GM19351 (cell line): Measurements from ENCODE around the gene PKHD1.
"Not testable (repeated sequence)": the region's sequence is repeated elsewhere in the genome, so short reads cannot be mapped to it uniquely, and the experiment has no call there.

Source experiments
- ATAC-seq: cut with Tn5 transposase; IDR thresholded peaks from one replicate; pipeline ENCODE4 v1.9.1; 2021; ENCODE audit warnings: mild to moderate bottlenecking, moderate library complexity; ENCODE audit not compliant: unreplicated experiment

The PKHD1 gene

DNA sequence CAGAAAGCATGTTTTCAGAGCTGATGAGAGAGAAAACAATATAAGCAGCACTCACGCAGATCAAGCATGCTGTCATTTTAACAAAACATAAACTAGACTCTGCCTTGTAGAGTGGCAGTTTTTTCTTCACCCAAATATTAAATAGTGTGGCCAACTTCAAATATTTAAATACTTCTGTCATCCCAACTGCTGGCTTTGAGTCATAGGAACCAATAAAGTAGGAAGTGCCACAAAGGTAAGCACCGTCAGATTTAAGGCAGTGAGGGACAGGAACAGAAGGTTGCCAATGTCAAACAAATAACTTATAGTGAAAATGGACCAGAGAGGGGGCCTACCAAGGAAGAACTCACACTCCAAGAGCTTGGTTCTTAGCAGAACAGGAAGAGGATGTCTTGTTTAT is 222.2 kb downstream of the PKHD1 start:
- no peak for ATAC-seq

DNA sequence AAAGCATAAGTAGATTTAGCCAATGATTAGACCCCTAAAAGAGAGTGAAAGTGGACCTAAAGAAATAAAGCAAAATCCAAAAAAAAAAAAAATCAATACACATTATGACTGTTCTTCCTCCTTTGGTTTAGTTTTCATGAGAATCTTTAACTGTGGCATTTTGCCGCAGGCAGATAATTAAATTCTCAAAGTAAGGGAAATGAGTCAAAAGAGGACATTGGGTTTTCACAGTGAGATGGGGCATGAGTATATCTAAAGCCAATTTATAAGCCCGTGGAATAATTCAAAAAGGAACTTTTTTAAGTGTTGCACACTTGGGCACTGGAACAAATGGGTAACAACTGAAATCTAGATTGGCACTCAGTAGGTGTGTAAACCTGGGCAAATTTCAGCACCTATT is 230.3 kb downstream of the PKHD1 start:
- peak; percentile 40 for ATAC-seq

DNA sequence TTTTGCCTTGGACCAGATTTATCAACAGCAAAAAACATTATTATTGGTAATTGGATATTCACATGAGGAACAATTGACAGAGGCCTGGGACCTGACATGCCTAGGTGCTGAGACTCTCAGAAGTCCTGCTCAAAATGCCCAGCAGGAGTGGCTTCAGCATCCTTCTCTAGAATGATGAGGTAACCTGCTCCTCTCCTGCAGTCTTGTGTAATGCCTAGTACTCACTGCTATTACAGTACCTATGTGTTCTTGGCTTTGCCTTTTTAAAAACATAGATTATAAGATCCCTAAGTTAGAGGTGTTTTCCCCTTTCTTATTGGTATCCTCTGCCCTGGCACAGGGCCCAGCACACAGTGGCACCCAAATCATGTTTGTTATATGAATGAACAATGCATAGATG is 230.9 kb downstream of the PKHD1 start:
- no peak for ATAC-seq

DNA sequence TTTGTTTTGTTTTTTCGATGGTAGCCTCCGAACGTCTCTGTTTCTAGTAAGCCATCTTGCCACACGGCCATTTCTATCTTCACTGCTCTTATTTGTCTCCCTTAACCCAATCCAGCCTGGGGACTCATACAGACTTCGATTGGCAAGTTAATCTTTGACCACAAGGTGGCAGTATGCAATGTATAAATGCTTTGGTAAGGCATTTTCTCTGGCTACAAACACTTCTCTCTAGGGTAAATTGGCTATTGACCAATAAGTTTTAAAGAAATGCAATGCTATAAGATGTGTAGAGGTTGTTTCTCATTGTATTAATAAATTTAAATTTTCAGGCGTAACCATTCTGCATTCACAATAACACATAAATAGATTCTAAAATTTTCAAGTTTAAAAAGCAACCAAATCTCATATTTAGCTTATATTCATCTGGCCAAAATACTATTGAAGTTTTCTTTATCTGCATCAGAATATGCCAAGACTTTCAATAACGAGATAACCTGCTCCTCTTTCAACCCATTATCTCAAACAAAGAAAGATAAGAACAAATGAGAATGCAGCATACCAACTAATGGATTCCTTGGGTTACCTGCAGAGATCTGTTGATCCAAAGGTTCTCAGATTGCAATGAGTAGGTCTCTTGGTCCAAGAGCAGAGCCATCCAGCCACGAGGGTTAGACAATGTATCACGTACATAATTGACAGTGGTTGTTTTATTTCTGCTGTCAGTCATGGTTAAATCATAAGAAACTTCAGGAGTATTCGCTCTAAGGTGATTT is 231.9 kb downstream of the PKHD1 start:
- ATAC-seq = peak; percentile 81

DNA sequence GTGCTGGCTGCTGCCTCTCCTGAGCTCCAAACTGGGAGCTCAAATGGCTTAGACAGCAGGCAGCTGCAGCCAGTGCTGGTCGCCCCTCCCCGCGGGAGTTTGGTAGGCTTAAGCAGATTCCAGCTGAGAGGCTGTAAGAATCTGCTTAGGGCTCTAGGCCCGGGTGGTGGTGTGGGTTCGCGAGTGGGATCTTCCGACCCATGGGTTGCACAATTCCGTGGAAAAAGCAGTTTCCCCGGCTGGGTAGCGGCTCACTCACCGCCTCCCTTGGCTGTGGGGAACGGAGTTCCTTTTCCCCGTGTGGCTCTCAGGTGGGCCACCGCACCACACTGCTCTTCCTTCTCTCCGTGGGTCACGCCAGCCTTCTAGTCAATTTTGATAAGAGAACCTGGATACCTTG is 232.5 kb downstream of the PKHD1 start:
- ATAC-seq = no peak

DNA sequence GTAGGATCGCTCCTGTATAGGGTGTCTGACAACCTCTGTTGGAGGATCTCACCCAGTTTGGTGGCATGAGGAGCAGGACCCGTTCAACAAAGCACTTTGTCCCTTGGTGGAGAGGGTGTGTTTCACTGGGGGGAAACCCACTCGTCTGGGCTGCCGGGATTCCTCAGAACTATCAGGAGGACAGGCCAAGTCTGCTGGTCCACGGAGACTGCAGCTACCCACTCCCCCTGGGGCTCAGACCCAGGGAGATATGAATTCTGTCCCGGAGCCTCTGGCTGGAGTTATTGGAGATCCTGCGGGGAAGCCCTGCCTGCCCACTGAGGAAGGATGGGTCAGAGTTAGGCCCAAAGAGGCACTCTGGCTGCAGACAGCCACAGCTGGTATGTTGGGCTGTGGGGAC is 233.1 kb downstream of the PKHD1 start:
- ATAC-seq = no peak

DNA sequence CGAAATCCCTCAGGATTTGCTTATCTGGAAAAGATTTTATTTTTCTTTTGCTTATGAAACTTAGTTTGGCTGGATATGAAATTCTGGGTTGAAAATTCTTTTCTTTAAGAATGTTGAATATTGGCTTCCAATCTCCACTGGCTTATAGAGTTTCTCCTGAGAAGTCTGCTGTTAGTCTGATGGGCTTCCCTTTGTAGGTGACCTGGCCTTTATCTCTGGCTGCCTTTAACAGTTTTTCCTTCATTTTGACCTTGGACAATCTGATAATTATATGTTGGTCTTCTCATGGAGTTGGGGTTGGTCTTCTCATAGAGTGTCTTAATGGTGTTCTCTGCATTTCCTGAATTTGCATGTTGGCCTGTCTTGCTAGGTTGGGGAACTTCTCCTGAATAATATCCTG is 234.3 kb downstream of the PKHD1 start:
- not testable (repeated sequence) for ATAC-seq

DNA sequence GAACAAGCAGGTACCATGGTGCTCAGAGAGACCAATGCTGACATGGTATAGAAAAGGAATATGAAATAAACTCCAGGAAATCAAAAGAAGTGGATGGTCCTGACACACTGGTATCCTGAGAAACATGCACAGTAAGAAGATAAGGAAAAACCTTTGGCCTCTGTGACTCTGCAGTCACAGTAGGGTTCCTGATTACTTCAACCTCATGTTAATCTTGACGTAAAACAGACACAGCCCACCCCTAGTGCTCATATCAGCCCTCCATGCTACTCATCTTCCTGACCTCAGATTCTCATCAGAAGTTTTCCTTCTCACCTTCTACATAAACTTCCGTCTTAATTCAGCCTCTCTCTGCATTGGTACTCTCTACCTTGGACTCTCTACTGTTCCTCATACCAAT is 240.9 kb downstream of the PKHD1 start:
- no peak for ATAC-seq

DNA sequence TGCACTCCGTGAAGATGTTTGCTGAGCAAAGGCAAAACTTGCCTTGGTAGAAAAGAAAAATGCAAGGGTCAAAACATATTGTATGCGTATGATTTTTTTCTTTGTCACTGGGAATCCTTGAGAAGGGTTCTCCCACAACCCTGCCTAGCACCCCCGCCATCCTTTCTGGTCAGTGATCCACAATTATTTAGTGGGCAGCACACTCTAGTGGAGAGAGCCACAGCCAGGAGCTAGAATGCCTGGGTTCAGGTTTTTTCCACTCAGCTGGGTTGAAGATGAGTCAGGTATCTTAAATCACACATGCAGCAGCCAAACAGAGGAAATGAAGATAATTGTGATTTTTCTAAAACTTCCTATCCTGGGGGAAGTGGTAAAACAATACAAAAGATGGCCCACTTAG is 243.1 kb downstream of the PKHD1 start:
- ATAC-seq = no peak

DNA sequence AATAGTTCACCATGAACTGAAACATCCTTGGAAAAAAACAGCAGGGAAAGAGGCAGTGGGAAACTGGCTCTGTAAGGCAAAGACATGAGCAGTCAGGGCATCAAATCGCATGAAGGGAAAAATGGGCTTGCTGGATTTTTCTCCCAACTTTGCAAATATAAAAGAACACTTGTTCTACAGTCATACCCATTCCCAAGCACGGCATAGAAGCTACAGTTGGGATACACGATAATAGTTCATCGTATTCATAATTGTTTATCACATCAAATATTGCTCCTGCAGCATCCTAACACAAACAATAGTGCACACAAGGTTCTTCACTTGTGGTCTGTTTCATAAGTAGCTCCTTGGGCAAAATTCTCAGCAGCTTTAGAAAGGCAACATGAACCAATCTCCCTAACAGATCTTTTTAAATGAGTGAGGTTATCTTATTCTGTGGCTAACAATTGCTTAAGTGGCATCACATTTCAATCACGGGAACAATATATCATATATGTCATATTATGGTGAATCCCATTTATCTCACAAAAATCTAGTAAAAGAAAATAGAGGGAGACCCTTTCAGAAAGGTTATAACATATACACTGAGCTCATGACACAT is 243.9 kb downstream of the PKHD1 start:
- no peak for ATAC-seq

DNA sequence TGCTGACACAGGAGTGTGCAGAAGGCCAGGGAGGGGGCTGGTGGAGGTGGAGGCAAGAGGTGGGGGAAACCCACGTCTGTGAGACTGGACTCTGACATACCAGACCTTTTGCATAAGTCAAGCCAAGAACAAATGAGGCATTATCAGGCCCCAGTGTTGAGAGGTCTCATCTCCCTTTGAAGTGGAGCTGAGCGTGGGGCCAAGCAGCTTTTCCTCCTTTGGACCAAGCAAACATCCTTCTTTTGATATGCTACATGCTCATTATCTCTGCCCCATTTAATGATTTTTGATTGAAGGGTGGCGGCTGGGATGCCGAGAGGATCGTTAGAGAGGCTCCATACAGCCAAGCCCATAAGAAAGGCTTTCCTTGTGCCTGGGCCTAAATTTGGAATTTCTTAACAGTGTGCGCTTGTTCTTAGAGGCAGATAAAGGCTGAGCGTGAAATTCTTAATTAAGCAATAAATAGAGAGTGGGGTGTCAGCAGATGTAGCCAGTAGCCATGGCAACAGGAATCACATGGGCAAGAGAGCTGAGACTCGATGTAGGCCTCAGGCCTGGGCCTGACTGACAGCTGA is 244.5 kb downstream of the PKHD1 start:
- ATAC-seq = no peak

DNA sequence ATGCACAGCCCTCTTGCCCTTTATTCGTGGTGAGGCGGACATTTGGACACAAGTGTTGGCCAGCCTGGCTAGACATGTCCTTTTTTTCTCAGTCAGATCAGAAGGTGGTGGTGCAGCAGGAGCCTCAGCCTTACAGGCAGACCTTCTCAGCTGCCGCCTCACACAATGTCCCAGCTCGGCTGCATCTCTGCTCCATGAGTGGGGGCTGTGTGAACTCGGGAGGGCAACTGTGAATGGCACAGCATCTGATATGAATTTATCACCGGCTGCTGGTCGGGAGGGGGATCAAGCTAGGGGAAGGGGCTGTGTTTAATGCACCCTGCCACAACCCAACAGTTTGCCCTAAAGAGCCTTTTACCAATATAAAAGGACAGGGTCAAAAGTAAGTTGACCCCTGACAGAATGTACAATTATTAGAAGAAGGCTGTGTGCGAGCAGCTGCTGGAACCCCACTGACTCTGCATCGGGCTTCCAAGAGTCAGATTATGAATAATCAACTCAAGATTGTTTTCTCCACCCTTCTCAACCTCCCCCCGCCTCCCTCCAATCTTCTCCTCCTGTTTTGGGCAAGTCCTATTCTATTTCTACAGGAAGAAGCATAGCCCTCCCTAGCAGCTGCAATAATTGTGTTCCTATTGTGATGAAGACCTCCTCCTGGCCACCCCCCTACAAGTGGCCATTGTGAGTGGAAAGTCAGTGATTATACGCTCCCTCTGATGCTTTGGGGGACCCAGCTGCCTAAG is 245.2 kb downstream of the PKHD1 start:
- ATAC-seq = no peak

DNA sequence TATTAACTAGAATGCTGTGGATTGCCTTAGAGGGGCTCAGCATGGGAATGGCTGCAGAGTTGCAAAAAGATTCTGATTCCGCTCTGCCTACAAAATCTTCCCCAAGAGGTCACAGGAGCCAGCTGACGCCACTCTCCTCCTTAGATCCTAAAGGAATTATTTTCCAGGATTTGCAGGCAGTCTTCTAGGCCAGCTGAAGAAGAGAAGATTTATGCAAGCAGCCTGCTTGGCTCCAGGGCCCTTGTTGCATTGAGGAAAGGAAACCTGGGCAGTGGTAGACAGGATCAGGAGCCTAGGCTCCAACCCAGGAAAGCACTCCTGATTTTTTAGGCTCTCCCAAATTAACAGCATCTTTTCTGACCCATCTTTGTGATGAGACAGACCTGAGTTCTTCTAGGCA is 245.8 kb downstream of the PKHD1 start:
- ATAC-seq = no peak

DNA sequence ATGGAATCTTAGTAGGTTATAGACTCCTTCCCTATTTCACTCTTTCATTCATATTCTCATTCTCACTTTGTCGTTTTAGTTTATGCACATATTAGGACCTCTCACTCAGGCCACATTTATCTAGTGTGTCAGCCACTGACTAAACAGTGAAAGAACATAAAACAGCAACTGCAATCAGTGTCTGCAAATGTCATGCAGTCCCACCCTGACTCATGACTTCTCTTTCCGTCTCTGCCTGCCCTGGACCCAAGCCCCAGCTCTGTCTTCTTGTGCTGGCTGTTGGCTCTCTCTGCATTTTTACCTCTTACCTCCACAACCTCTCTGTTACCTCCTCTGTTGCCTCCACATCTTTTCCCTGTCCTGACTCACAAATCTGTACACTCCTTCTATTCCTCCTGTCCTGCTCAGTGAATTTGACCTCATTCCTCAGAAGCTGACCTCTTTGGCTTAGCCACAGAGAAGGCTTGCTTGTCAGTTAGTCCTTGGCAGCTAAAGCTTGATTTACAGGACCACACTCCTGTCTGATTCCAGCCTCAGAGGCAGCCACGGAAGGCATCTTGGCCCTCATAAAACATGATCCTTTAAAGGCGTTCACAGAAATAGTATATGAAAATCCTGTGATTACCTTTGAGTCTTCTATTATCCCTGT is 247.6 kb downstream of the PKHD1 start:
- no peak for ATAC-seq

DNA sequence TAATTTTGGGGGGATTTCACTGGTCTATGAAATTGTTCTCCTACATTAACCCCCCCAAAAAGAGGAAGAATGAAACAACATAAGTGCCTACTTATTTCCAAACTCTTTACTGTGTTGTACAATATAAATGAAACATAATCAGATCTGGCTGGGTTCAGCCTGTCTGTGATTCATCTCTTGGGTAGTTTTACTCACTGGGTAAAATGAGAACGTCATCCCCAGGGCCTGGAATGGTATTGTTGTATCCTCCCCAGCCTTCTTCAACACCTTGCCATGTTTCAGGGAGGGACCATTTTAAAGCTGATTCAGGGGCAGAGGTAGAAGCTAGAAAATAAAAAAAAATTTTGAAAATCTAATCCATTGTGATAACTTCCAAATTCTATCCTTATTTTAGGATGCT is 256.7 kb downstream of the PKHD1 start:
- no peak for ATAC-seq

DNA sequence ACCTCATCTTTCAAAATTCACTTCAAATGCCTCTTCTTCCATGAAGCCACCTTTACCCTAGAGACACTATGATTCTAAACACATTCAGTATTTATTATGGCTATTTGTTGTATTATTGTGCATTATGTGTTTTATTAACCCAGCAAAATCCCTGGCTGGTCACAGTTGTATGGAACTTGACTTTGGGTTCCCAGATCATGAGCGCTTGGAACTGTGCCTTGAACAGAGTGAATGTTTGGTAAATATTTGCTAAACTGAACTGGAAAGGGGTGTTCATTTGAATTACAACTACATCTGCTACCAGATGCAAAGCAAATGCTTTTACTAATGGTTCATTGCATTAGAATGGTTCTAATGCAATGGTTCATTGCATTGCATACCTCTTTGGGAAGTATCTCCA is 259.8 kb downstream of the PKHD1 start:
- no peak for ATAC-seq

DNA sequence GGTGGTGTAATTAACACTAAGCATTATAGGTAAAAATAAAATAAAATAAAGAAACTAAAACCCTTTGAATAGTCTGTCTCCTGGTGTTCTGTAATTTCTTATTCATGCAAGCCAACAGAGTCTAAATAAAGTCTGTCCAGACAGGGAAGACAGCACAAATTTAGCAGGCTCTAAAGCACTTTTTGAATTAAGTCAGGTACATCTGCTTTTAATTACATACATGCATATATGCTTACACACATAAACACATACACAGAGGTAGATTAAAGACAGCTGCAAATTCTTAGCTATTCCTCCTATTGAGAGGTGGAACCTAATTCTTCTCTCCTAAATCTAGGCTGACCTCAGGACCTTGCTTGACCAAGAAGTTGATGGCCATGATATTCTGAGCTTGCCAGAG is 262.5 kb downstream of the PKHD1 start:
- no peak for ATAC-seq

DNA sequence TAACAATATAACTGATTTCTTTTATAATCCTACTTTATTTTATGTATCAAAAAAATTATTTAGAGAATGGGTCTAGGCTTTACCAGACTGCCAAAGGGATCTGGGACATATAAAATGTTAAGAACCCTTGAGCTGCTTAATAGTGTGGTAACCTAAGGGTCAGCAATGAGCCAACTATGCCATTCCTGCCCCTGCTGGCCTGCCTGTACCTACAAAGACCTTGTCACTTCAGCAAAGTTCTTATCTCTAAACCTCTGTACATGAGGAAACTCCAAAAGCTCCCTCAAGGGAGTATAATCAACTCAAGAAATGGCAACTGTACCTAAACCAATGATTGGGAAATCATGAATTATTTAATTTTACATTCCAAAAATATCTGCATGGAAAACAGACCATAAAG is 266.9 kb downstream of the PKHD1 start:
- no peak for ATAC-seq

DNA sequence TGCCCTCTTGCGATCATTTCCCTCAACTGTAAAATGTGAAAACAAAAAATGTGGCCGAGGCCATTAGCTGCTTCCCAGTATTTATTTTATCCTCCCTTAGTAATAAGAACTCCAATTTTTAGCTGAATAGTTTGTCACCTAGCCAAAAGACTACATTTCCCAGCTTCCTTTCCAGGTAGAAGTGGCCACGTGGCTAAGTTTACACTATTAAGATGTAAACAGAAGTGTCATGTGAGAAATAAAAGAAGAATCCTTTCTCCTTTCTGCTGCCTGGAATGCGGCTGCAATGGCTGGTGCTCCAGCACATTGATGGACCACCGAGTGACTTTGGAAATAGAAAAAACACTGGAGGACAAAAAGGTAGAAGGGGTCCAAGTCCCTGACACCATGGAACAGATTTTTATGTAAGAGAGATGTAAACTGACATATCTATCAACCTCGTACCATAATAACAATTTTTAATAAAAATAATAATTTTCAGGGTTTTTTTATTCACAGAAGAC is 268.8 kb downstream of the PKHD1 start:
- ATAC-seq = no peak

DNA sequence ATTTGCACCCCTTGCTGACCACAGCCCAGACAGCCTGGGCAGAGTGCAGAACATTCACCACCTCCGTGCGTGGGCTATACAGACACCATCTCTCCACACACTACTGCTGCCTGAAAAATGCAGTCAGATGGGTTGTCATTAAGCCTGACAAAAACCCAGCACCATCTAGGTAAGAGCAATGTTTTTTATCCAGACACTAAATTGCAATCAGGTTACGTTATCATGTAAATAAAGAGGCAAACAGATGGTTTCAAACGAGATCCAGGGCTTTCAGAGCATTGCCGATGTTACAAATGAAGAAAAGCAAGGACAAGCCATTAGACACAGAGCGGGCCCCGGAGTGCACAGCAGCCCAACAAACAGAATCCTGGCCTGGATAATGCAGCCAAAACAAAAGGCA is 269.6 kb downstream of the PKHD1 start:
- no peak for ATAC-seq

DNA sequence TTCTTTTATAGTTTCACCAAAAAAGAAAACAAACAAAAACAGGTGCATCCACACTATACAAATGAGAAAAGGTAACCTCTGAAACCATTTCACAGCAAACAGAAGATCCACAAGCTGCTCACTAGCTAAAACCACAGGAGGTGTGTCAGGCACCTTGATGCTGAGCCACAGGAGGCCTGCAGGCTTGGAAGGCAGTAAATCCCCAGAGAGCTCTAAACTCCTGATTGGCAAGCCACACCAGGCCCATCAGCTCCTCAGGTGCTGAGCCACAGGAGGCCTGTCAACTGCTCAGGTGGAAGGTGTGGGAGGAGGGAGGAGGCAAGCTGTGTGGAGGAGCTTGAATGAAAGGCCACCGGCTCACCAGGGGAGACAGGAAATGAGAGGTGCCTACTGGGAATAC is 273.0 kb downstream of the PKHD1 start:
- peak; percentile 89 for ATAC-seq
